ENCODE measurements around the gene VAV2.

VAV2 gene

GRCh38 chr9:133814586-133815208, 177.4 kb downstream of the VAV2 start:
- no peak for DNase-seq (ENCODE audit: low read depth)

GRCh38 chr9:133813749-133814585, 178.2 kb downstream of the VAV2 start:
- DNase-seq (ENCODE audit: low read depth): no peak

GRCh38 chr9:133812941-133813748, 179.0 kb downstream of the VAV2 start:
- no peak for DNase-seq (ENCODE audit: low read depth)

- no peak for DNase-seq (ENCODE audit: low read depth)
These were observed 179.9 kb downstream of the VAV2 start for GRCh38 chr9:133812077-133812868.

GRCh38 chr9:133811471-133811870, 180.7 kb downstream of the VAV2 start:
- DNase-seq (ENCODE audit: low read depth): no peak

GRCh38 chr9:133810556-133811195, 181.4 kb downstream of the VAV2 start:
- no peak for DNase-seq (ENCODE audit: low read depth)

GRCh38 chr9:133809335-133809734, 182.8 kb downstream of the VAV2 start:
- no peak for DNase-seq (ENCODE audit: low read depth)

- DNase-seq (ENCODE audit: low read depth): no peak
These were observed 184.3 kb downstream of the VAV2 start for GRCh38 chr9:133807818-133808217.

- DNase-seq (ENCODE audit: low read depth): no peak
These were observed 185.1 kb downstream of the VAV2 start for GRCh38 chr9:133807037-133807436.

GRCh38 chr9:133806623-133807010, 185.5 kb downstream of the VAV2 start:
- no peak for DNase-seq (ENCODE audit: low read depth)

- DNase-seq (ENCODE audit: low read depth): no peak
These were observed 186.1 kb downstream of the VAV2 start for GRCh38 chr9:133805876-133806622.

GRCh38 chr9:133804199-133804598, 187.9 kb downstream of the VAV2 start:
- DNase-seq (ENCODE audit: low read depth): no peak

GRCh38 chr9:133803745-133804144, 188.4 kb downstream of the VAV2 start:
- DNase-seq (ENCODE audit: low read depth): no peak

- DNase-seq (ENCODE audit: low read depth): peak; percentile 17
These were observed 189.0 kb downstream of the VAV2 start for GRCh38 chr9:133803028-133803585.

- no peak for DNase-seq (ENCODE audit: low read depth)
These were observed 190.4 kb downstream of the VAV2 start for GRCh38 chr9:133801739-133802138.

- no peak for DNase-seq (ENCODE audit: low read depth)
These were observed 191.9 kb downstream of the VAV2 start for GRCh38 chr9:133800266-133800665.

- DNase-seq (ENCODE audit: low read depth): no peak
These were observed 192.4 kb downstream of the VAV2 start for GRCh38 chr9:133799716-133800115.

GRCh38 chr9:133799106-133799505, 193.0 kb downstream of the VAV2 start:
- DNase-seq (ENCODE audit: low read depth): no peak

GRCh38 chr9:133798160-133798559, 194.0 kb downstream of the VAV2 start:
- no peak for DNase-seq (ENCODE audit: low read depth)

GRCh38 chr9:133797406-133798105, 194.6 kb downstream of the VAV2 start:
- DNase-seq (ENCODE audit: low read depth): no peak

Measured in fibroblast of gingiva (primary cell).